WI38 (cell line): ENCODE measurements around the gene GTF3C1.

ENCODE experiments used
- H3K4me3 ChIP-seq: 2 replicates; pipeline ENCODE4 v1.5.1; 2011; ENCODE audit warnings: low read depth, mild to moderate bottlenecking, control low read depth, low read length
- TF ChIP-seq, protein P1 (sequence below): IDR thresholded peaks from 2 replicates; pipeline ENCODE4 v1.5.1; 2012; ENCODE audit warnings: low read depth, mild to moderate bottlenecking, control low read depth, low read length

GTF3C1 gene

DNA sequence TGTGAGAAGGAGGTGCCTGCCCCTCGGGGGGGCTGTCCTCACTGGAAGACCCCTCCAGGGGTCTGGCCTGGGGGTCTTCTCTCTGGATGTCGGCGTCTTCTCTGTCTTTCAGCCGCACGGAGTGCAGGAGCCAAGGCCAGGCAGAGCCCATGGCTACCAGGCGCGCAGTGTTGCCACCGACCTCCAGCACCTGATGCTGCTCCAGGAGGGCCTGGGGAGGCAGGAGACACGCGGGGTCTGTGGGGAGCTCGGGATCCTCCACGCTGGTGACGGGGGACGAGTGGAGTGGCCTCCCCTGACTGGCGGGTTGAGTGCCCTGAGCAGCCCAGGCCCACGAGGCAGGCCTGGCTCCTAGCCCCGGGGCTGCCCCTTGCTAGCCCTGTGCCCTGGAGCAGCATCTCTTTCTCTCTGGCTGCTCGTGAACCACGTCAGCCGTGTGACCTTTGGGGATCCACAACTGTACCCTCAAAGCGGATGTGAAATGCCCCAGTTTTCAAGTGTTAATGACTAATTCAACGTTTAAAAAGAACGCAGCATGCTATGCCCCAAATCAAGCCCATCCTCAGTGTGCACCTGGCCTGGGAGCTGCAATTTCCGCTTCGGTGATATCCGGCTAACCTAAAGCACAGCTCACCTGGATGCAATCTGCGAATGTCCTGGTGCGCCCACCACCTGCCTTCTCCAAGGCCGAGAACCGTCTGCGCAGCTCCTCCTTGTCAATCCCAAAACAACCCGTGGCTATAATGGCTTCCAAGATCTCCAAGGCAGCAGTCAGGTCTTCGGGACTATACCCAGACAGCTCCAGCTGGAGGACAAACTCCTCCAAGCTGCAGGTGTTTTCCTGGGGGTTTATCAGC lies 84.9 kb downstream of the GTF3C1 start:
- TF ChIP-seq, protein P1, sequence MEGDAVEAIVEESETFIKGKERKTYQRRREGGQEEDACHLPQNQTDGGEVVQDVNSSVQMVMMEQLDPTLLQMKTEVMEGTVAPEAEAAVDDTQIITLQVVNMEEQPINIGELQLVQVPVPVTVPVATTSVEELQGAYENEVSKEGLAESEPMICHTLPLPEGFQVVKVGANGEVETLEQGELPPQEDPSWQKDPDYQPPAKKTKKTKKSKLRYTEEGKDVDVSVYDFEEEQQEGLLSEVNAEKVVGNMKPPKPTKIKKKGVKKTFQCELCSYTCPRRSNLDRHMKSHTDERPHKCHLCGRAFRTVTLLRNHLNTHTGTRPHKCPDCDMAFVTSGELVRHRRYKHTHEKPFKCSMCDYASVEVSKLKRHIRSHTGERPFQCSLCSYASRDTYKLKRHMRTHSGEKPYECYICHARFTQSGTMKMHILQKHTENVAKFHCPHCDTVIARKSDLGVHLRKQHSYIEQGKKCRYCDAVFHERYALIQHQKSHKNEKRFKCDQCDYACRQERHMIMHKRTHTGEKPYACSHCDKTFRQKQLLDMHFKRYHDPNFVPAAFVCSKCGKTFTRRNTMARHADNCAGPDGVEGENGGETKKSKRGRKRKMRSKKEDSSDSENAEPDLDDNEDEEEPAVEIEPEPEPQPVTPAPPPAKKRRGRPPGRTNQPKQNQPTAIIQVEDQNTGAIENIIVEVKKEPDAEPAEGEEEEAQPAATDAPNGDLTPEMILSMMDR, result no peak
- H3K4me3 ChIP-seq, result no peak overlapping the region

DNA sequence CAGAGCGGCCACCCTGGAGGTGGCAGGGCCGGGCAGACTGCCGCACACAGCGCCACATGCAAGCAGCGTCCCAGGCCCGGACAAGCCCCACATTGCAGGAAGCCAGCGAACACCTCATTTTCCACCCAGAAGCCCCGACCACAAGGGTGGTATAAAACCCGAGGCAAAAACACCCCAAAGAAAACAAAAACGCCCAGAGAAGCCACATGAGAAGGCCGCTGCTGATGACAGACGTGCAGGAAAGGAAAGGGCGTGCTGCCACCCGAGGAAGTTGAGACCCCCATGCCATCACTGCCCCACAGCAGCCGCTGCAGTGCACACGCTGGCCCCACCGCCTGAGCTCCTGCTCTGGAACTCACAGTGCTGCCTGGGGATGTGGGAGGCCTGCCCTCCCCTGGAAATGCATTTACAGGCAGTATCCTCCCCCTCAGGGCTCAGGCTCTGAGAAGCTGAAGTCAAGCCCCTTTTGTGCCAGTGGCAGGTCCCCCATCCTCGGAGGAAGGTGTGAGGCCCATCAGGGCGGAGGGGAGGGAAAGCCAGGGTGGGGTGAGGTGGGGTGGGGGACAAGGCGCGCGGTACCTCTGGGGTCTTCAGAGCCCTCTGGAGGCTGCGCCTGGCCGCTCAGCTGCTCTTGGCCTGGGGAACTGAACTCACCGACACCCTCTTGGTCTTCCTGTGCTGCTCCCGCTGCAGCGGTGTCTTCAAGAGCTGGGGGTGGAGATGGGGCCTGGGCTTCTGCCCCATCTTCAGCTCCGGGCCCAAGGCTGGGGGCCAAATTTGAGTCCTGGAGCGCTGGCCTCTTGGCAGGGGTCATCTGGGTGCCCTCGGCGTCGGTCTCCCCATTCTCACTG lies 85.7 kb downstream of the GTF3C1 start:
- TF ChIP-seq, protein P1, result no peak
- H3K4me3 ChIP-seq, result no peak overlapping the region

DNA sequence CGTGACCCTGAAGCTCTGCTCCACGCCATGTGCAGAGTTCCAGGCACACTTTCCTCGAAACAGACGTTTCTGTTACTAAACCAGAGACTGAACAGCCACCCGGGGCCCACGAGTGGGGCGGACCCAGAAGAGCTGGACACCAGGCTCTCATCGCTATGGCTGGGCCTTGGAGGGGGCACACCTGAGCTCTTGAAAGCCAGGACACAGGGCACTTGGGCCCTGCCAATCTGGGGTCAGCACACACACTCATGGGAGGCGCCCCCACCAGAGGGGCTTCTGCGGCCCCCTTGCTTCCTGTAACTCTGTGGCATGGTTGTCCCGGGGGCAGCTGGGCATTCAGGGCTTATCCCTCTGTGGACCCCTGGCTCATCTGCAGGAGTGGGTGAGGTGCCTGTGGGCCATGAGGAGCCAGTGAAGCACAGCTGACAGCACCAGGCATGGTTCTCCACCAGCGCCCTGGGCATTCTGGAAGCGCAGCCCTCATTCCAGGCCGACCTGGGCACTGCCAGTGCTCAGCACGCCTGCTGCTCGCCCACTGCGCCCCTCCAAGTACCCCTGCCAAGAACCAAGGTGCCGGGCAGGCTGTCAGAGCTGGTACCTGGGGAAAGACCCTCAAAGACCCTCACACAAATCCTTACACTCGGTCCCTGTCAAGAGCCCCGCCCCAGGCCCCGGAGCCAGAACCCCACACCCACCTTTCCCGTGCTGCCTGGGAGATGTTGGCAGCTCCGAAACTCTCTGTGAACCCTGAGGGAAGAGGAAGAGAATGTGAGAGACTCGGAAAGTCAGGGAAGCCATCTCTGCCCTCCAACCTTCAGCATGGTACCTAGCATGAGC lies 86.6 kb downstream of the GTF3C1 start:
- TF ChIP-seq, protein P1, result no peak
- no peak overlapping the region for H3K4me3 ChIP-seq

DNA sequence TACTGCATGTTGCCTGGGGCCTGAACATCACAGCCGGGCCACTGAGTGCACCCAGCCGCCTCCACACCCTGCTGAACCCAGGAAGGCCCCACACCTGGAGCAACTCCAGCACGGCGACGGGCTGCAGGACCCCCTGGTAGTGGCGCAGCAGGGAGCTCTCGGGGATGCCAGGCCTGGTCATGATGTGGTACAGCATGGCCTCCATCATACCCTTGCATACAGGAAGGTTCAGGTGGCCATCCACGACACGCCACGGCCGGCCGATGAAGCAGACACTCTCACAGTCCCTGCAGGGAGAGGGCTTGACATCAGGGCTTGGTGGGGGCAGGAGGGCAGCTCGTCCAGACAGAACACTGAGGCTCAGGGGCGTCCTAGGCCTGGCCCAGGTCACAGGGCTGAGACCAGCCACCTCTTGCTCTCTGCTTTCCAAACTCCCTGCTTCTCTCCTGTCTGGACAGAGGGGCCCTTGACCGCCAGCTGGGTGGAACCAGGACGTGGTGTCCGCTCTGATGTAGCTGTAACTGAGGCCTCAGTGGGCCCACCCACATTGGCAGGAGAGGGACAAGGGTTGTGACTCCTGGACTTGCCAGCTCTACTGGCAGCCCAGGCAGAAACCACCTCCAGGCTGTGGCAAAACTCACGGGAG lies 87.4 kb downstream of the GTF3C1 start:
- TF ChIP-seq, protein P1, result no peak
- no peak overlapping the region for H3K4me3 ChIP-seq

DNA sequence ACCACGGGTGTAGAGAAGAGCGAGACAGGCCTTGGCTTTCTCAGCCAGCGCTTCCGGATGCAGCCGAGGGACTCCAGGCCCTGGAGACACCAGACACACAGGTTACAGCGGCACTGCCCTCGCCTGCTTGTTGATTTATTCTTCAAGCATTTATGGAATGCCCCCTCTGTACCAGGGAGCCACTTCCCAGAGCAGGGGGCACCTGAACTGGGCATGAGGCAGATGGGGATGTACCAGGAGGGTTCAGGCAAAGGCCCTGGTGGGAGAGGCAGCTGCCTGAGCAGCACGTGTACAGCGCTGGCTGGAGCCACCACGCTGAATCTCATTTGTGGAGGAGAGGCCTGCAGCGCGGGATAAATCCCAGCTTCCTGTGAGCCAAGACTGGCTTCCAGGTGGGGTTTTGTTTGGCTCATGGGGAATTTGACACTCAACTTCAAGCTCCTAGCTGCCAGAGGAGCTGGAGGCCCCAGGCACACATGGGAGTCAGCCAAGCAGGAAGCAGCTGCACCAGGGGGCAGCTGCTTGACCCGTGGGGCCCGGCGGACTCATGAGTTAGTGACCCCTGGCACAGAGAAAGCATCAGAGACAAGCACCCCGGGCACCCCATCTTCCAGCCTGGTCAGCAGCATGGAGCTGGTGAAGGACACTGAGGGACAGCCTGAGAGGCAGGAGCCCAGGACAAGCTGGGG lies 88.1 kb downstream of the GTF3C1 start:
- TF ChIP-seq, protein P1, result no peak
- H3K4me3 ChIP-seq, result no peak overlapping the region

DNA sequence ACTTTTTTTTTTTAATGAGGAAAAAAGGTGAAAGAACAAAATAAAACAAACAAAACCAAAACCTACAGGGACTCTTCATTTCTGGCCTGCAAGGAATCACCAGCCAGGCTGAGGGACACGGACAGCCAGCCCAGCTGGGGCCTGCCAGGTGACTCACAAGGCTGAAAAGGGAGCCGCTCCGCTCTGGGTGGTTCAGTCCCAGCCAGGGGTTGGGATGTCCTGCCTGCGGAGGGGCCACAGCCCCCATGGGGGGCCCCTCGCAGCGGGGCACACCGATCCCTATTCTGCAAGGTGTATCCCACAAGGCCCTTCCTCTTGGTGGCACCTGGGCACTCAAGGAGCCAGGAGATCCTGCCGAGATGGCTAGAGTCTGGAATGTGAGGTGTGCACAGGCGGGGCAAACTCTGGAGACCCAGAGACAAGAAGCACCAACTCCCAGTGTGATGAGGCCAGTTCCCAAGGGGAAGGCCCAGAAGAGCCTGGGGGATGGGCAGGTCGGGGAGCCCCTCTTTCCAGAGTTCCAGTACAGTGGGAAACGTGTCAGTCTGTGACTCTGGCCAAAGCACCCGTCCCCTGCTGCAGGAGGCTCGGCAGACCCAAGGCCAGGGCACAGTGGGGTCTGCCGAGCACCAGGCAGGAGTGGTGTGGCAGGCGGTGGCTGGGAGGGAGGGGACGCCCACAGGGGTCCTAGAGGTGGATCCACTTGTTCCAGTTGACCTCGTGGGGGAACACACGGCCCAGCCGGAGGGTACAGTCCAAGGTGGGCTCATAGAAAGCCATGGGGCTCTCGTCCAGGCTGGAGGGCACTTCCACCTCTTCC lies 88.8 kb downstream of the GTF3C1 start:
- TF ChIP-seq, protein P1, result no peak
- H3K4me3 ChIP-seq, result no peak overlapping the region
